HG02588 (cell line): Measurements from ENCODE around the gene NR6A1.
A peak's percentile ranks its signal among the peaks of the same experiment; 100 is the strongest.

ENCODE experiments used
- ATAC-seq: cut with Tn5 transposase; IDR thresholded peaks from one replicate; pipeline ENCODE4 v1.9.1; 2021; ENCODE audit warnings: mild to moderate bottlenecking, moderate library complexity; ENCODE audit not compliant: unreplicated experiment

The NR6A1 gene

DNA sequence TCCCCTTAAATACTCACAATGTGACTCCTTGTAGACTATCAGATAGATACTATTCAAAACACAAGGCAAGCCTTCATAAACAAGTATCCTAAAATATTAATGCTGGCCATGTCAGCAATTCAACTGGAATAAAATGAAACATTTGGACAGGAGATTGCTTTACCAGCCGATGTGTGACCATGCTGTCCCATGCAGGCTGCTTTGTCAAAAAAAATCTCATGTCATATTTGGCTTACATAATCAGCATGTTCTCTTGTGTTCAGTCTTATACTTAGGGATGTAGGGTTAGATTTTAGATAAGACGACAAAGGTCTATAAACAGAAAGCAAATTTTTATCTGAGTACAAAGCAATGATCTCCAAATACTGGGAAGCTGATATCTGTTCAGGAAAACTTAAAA lies 108.5 kb downstream of the NR6A1 start:
- no peak for ATAC-seq

DNA sequence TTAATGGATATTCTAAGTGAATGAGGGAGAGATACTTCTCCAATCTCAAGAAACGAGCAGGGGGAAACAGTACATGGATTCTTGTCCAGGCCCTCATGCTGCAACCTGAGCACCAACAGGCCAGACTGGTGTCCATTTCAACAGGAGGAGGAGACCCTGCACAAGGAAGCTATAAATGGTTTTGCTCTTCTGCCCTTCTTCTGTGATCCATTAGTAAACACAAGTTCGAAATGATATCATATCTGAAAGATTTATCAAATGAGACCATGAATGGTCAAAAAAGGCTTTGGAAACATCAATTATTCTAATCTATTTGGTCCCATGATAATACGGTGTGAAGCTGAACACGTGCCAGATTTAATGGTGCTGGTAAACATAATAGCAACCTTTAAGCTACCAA lies 109.8 kb downstream of the NR6A1 start:
- no peak for ATAC-seq

DNA sequence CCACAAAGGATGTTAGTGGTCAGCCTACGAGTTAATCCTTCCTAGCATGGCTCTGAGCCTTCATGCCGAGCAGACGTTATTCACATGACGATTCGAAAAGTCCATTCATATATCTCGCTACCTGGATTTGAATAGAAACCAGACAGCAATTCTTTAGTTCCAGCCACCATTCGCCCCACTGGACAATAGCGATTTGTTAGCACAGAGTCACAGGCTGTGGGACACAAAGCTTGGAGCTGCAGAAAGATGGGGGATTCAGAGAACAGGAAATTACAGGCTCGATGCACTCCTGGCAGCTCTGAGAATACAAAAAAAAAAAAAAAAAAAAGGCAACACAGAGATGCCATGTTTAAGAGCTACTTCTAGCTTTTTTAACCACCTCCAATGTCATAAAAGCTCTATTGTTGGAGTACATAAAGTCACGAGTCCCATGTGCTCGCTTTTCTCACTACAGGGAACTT lies 110.7 kb downstream of the NR6A1 start:
- no peak for ATAC-seq

DNA sequence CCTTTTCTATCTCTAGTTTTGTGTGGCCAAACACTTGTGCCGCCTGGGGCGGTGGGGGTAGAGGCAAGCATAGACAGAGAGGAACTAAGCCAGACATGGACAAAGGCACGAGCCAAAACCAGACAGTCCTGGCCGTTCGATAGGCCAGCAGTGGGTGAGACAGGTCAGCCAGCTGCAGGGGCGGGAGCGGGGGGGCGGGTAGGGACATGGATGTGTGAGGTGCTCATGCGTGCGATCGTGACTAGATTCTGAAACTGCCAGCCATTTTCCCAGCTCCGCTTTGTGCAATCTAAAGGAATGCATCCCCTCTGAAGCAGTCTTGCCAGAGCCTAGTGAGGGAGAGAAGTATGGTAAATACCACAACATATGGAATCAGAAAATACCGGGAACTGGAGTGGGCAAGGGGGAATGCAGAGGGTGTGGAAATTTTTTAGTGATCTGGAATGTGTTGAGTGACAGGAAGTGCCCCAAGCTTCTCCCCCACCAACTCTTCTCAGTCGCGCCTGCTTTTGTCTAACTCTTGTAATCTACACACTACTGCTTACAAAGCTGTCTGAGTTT lies 111.9 kb downstream of the NR6A1 start:
- ATAC-seq, result peak; percentile 49

DNA sequence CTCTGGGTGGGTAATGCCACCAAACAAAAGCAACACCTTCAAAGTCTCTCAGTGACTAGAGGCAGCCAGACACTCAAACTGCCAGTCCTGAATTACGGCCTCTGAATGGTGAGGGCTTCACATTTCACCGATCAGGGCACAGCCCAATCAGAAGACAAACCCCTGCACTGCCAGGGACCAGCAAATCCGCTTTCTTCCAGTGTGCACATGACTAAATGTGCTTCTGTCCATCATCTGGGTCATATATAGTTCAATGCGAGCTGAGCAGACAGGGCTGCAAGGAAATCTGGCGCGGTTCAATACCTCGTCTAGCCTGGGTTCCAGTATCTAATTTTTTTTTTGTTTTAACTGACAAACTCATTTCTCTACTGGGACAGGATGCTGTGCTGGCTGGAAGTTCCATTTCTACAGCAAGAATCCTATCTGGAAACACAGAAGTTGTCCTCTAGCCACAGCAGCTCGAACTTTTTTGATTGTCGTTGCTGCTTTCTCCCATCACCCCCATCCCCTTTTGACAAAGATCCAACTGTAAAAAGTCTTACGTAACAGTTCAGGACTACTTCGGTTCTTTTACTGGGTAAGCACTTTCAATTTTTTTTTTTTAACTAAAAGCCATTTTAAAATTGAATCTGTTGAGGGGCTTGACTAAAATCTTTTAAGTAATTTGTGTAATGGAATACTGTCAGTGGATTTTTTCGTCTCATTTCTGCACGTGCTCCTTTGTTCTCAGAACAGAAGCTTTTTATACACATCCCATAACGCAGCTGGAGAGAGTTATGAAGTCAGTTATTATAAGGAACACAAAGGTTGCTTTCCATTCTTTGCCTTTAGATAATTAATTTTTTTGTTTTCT lies 112.7 kb downstream of the NR6A1 start:
- ATAC-seq, result peak; percentile 65

DNA sequence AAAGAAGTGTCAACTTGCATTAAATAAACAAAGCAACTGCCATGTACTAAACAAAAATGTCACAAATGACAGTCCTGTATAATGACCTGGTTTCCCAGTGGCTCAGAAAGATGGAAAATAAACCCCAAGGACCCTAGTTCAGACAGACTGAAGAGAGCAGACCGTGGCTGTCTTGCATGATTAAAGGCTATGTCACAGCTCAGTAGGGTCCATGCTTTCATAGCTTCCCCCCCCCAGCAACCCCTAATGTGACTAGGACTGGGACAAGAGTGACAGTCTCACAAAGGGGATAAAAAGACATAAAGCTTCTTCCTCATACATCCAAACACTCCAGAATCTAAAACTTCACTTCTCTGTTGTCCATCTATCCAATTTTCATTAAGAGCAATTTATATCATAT lies 113.6 kb downstream of the NR6A1 start:
- ATAC-seq, result no peak

DNA sequence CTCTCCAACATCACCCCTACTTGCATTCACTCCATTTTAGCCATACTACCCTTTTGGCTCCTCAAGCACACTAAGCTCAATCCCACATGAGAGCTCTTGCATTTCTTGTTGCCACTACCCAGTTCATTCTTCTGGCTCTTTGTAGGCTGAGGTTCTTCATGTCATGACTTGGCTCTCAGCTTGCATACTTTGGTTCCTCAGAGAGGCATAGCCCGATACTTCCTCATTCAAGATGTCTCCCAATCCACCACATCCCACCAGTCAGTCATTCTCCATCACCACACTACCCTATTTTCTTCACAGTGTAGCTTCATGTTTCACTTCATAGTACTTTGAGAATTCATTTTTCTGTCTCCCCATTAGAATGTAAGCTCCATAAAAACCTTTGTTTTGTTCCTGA lies 116.7 kb downstream of the NR6A1 start:
- ATAC-seq, result no peak

DNA sequence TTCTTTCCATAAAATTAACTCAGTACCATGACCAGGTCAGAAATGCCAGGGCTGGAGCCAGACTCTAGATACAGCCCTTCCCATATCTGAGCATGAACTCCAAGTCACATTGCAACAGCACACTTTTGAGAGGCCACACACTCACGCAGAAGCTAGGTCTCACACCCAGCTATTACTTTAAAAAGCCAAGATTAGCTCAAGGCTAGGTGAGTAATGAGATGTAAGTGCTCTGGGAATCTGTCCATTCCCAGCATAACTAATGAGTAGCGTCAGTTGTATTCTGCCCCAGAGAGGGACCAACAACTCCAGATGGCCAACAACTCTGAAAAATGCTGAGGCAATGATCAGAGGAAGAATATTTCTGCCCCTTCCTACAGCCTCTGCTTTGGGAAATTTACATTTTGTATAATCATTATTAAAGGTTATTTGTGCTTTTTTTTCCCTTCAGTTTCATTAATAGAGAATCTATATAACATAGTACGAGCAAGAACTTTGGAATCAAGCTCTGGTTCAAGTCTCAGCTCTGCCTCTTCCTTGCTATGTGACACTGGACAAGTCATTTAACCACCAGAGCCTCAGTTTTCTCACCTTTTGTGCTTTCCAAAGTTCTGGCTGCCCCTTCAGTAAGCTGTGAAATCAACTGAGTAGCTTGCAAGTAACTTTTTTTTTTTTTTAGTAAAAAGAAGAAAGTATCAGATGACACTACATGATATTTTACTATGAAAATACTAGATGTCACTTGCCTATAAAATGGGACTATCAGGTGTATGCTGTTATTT lies 118.3 kb downstream of the NR6A1 start:
- ATAC-seq, result no peak

DNA sequence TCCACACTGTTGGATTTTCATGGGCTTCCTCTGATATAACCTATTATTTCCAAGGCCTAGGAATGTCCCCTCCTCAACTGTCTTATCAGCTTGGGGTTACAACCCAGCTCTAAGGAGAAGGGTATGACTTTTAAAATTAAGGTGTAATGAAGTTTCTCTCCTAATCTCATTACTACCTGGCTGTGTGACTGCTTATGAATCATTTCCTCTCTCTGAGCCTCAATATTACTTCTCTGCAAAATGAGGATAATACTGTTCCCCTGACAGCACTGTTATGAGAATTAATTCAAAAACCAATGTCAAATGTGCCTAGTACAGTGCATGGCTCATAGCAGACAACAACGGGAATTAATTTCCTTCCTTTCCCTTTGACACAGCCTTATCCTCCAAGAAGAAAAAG lies 118.9 kb downstream of the NR6A1 start:
- ATAC-seq, result no peak

DNA sequence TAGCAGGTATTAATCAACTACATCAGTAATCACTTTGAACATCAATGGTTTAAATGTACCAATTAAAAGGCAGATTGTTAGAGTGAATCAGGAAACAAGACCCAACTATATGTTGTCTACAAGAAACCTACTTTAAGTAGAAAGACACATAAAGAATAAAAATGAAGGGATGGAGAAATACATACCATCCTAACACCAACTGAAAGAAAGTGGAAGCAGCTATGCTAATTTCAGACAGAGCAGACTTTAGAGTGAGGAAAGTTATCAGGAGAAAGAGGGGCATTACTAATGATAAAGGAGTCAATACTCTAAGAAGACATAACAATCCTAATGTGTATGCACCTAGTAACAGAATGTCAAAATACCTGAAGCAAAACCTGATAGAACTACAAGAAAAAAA lies 125.8 kb downstream of the NR6A1 start:
- ATAC-seq, result no peak

DNA sequence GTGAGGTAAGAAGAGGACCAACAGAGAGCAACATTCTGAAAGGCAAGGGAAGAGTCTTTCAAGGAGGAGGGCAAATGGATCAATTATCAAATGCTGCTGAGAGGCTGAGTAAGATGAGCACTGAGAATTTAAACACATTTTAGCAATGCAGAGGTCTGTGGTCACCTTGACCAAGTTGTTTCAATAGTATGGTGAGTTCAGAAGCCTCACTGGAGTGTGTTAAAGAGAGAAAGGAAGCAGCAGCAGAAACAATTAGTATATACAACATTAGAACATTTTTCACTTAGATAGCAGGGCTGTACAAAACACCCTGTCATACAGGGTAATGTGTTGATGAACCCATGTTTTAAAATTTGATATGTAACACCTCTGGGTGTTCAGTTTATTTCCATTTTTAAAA lies 131.5 kb downstream of the NR6A1 start:
- no peak for ATAC-seq

DNA sequence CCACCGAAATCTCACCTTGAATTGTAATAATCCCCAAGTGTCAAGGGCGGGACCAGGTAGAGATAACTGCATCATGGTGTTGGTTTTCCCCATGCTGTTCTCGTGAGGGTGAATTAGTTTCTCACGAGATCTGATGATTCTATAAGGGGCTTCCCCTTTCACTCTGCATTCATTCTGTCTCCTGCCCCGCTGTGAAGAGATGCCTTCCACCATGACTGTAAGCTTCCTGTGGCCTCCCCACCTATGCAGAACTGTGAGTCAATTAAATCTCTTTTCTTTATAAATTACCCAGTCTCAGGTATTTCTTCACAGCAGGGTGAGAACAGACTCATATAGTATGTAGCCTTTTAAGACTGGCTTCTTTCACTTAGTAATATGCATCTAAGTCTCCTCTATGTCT lies 135.8 kb downstream of the NR6A1 start:
- no peak for ATAC-seq

DNA sequence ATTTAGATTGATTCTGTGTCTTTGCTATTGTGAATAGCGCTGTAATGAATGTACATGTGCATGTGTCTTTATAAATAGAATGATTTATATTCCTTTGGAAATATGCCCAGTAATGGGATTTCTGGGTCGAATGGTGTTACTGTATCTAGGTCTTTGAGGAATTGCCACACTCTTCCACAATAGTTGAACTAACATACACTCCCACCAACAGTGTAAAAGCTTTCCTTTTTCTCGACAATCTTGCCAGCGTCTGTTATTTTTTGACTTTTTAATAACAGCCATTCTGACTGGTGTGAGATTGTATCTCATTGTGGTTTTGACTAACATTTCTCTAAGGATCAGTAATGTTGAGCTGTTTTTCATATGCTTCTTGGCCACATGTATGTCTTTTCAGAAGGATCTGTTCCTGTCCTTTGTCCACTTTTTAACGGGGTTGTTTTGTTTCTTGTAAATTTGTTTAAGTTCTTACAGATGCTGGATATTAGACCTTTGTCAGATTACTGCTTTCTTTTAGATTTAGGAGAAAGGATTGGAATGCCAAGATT lies 139.0 kb downstream of the NR6A1 start:
- no peak for ATAC-seq

DNA sequence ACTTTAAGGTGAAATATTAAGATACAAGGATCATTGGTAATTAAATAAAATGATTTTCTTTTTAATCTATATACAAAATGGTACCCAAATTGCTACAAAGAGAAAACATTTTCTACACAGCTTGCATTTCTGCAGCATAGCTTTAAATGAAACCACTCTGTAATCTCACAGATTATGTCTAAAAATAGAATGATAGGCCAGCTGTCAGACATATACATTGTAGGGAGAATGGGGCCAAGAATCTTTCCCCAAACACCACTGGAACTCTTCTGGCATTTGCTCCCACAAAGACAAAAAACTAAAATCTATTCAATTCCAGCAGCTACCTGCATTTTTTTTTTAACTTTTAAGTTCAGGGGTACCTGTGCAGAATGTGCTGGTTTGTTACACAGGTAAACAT lies 139.8 kb downstream of the NR6A1 start:
- no peak for ATAC-seq

DNA sequence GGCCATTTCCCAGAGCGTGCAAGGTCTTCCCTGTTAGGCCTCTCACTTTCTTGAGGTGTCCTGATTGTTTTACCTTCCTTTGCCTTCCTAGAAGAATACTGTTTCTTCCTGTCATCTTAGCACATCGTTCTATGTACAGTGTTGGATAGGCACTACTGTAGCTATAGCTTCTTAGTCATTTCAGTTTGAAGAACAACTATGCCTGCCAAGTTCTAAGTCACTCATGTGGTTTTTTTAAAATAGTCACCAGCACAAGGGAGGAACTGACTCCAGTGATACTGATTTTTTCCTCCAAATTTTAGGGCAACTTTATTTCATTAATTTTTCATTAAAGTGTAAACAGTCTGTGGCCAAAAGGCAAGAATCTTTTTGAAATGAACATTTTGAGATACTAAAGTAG lies 141.5 kb downstream of the NR6A1 start:
- ATAC-seq, result no peak

DNA sequence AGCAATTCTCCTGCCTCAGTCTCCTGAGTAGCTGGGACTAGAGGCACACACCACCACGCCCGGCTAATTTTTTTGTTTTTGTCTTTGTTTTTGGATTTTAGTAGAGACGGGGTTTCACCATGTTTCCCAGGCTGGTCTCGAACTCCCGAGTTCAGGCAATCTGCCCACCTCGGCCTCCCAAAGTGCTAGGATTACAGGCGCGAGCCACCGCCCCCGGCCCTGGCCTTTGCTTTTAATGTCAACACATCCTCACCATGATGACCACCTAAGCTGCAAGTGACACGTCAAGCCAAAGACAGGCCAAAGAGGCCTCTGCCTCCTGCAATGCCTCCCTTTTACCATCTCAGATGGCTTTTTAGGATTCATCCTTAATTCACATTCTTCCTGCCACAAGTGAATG lies 142.4 kb downstream of the NR6A1 start:
- ATAC-seq, result no peak

DNA sequence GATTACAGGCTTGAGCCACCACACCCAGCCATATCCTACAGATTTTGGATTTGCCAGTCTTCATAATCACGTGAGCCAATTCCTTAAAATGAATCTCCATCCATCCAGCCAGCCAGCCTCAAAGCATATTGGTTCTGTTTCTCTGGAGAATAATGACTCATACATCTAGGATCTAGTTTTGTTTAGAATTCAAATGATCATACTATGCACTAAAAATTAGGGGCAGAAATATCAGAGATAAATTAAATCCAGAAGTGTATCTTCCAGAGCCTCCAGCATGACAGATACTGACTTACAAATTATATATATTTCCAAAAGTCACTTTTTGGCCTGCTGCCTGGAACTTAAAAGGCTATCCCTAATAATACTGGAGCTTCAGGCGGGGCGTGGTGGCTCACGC lies 144.8 kb downstream of the NR6A1 start:
- no peak for ATAC-seq

DNA sequence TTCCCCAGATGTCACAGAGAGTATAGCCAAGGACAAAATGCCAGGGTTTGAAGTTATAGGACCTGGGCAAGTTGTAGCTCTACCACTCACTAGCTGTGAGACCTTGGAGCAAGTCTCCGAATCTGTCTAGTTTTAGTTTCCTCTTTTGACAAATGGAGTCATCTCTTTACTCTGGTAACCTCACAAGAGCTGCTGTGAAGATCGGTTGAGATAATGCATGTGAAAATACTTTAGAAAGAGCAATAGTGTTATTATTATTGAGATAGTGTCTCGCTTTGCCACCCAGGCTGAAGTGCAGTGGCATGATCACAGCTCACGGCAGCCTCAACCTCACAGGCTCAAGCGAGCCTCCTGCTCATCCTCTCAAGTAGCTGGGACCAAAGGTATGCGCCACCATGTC lies 146.0 kb downstream of the NR6A1 start:
- no peak for ATAC-seq

DNA sequence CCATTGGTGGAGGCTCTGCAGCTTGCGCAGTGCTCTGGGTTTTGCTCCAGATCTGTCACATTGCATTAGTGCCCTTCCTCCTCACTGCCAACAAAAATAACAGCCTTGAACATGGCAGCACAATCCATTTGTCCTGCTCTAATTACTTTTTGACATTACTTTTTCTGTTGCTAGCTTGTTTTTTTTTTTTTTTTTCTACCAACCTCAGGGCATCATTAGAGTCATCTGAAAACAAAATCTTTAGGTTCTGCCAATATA lies 146.4 kb downstream of the NR6A1 start:
- no peak for ATAC-seq

DNA sequence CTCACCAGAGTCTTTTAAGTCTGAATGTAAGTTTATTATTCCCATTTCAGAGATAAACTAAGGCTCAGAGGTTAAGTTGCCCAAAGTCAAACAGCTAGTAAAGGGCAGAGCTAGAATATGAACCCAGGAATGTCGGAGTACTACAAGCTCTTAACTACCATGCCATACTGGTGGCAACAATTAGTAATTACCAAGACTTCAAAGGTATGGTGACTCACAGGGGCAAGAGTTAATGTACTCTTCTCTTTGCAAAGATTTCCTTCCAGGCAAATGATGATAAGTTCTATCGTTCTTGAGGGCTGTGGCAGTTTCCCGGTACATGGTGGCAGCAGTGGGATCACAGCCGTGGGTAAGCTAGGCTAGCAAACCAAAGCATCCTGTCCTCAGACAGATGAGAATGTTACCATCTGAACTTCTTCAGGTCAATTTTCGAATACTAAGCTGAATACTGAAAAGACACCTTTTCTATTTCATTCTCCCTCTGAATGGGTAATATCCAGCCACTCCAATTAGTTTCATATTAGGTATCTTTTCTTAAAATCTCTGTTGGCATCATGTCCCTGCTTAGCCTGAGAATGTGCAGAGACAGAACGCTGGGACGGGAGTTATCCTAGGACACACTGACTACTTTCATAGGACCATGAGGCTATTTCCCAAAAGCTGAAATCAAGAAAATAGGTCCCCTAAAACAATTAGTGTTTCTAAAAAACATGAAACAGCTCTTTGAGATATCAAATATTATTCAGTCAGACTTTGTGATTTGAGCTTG lies 147.0 kb downstream of the NR6A1 start:
- no peak for ATAC-seq

DNA sequence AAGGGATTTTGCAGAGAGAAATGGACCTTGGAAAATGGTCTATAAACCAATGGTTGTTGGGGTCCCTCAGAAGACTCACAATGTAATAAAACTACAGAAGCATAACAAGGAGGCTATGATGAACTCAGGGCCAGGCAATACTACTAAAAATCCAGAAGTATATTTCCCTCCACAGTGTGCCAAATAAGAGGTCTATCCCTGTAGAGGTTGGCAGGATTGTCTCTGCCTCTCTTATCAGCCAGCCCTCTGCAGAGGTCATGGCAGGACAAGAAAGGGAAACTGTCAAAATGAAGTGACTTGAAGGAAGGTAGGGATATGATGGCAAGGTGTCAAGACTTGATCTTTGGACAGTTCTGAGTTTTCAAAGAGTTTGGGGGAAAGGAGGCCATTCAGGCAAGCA lies 148.2 kb downstream of the NR6A1 start:
- no peak for ATAC-seq
